Loucy (cell line): Measurements from ENCODE around the gene TTC39C.

ENCODE experiments used
- H2AFZ ChIP-seq: fragments of 200-600 bp; sonication (generic); 2 replicates; pipeline ENCODE4 v1.6.0; 2016; ENCODE audit warnings: antibody characterized with exemption, mild to moderate bottlenecking, low read length, moderate library complexity
- H3F3A ChIP-seq: fragments of 200-600 bp; 2 replicates; pipeline ENCODE4 v1.6.0; 2016; ENCODE audit warnings: antibody characterized with exemption, low read depth, mild to moderate bottlenecking
- H3K27me3 ChIP-seq: fragments of 200-600 bp; sonication (generic); 2 replicates; pipeline ENCODE4 v1.6.1; 2014; ENCODE audit warnings: low read length, mild to moderate bottlenecking; ENCODE audit not compliant: insufficient read depth, poor library complexity, severe bottlenecking
- H3K36me3 ChIP-seq: fragments of 200-600 bp; sonication (generic); 2 replicates; pipeline ENCODE4 v1.6.1; 2016; ENCODE audit warnings: low read length; ENCODE audit not compliant: insufficient read depth
- H3K4me1 ChIP-seq: fragments of 200-600 bp; sonication (generic); 2 replicates; pipeline ENCODE4 v1.5.1; 2014; ENCODE audit warnings: low read length, mild to moderate bottlenecking; ENCODE audit not compliant: insufficient read depth, poor library complexity, severe bottlenecking
- H3K4me2 ChIP-seq: fragments of 200-600 bp; sonication (generic); 2 replicates; pipeline ENCODE4 v1.6.0; 2014; ENCODE audit warnings: antibody characterized with exemption, low read length, low read depth, mild to moderate bottlenecking; ENCODE audit not compliant: poor library complexity, severe bottlenecking
- H3K4me3 ChIP-seq: fragments of 200-600 bp; sonication (generic); 2 replicates; pipeline ENCODE4 v1.5.1; 2014; ENCODE audit warnings: low read length, mild to moderate bottlenecking, mixed read lengths; ENCODE audit not compliant: poor library complexity, severe bottlenecking
- H3K79me2 ChIP-seq: fragments of 200-600 bp; sonication (generic); 2 replicates; pipeline ENCODE4 v1.6.1; 2014; ENCODE audit warnings: low read length; ENCODE audit not compliant: insufficient read depth
- H3K9ac ChIP-seq: fragments of 200-600 bp; sonication (generic); 2 replicates; pipeline ENCODE4 v1.6.0; 2014; ENCODE audit warnings: mild to moderate bottlenecking, low read depth, low read length, moderate library complexity; ENCODE audit not compliant: poor library complexity, severe bottlenecking
- H3K9me2 ChIP-seq: fragments of 200-600 bp; sonication (generic); replicated peaks from 2 replicates; pipeline ENCODE4 v1.6.1; 2016; ENCODE audit warnings: low read depth, low read length, mixed read lengths
- H3K9me3 ChIP-seq: fragments of 200-600 bp; sonication (generic); 2 replicates; pipeline ENCODE4 v1.6.1; 2014; ENCODE audit warnings: mild to moderate bottlenecking, antibody characterized with exemption, low read length, low read depth; ENCODE audit not compliant: insufficient read depth
- H4K20me1 ChIP-seq: fragments of 200-600 bp; sonication (generic); 2 replicates; pipeline ENCODE4 v1.6.0; 2014; ENCODE audit warnings: antibody characterized with exemption, low read length, mild to moderate bottlenecking; ENCODE audit not compliant: insufficient read depth, poor library complexity, severe bottlenecking
- EZH2phosphoT487 ChIP-seq: fragments of 200-600 bp; IDR thresholded peaks from 2 replicates; pipeline ENCODE4 v1.6.1; 2018; ENCODE audit warnings: antibody characterized with exemption, mild to moderate bottlenecking, moderate library complexity, borderline replicate concordance
- TF ChIP-seq, protein P1 (sequence below): fragments of 200-600 bp; sonication (generic); conservative IDR thresholded peaks from 2 replicates; pipeline ENCODE4 v1.5.1; 2014; ENCODE audit warnings: mild to moderate bottlenecking, antibody characterized with exemption, low read length

The TTC39C gene

DNA sequence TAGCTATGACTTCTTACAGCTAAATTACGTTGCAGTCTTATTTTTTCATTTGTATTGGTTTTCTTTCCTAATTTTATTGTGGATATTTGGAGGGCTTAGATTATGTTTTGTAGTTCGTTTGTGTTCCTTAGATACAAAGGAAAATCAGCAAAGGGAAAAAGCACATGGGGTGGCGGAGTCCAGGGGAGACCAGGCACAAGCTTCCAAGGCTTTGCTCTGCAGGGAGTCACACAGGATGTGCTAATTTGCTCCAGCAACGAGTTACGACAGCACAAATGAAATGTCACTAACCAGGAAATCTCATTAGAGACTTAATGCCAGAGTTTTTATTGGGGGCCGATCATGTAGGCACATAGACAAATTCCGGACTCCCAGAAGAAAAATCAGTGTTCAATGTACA lies 63.8 kb downstream of the TTC39C start:
- H3K4me1 ChIP-seq, result peaks cover 12% of the 10 kb centered on the region

DNA sequence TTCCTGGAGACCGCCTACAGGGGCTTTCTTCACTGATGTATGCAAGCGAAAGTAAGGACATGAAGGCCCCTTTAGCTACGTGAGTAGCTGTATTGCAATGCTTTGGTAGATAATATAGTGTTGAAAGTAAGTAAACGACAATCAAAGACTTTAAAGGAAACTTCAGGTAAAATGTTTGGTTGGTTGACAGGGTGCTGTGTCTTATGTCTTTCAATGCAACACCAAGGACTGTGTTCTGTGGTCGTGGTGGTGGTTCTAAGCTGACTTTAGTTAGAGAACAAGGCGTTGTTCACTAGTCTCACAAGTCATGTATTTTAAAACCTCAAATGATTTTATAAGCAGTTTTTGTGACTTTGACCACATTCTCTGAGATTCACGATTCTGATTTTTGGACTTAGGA lies 66.3 kb downstream of the TTC39C start:
- Histone ChIP-seq H3K79me2 (no peaks in the 10 kb centered on the region), H2AFZ (no peak overlapping the region), H3K9me2 (no peaks in the 10 kb centered on the region), H4K20me1 (no peaks in the 10 kb centered on the region), H3K9me3 (no peaks in the 10 kb centered on the region), H3K36me3 (peaks cover 32% of the 10 kb centered on the region; the same call in 1 of the 2 replicates), H3K27me3 (no peaks in the 10 kb centered on the region), H3K4me2 (no peak overlapping the region), H3K9ac (no peak overlapping the region), H3K4me1 (peaks cover 8% of the 10 kb centered on the region), H3F3A (no peaks in the 10 kb centered on the region), H3K4me3 (no peak overlapping the region)
- TF ChIP-seq, protein P1, sequence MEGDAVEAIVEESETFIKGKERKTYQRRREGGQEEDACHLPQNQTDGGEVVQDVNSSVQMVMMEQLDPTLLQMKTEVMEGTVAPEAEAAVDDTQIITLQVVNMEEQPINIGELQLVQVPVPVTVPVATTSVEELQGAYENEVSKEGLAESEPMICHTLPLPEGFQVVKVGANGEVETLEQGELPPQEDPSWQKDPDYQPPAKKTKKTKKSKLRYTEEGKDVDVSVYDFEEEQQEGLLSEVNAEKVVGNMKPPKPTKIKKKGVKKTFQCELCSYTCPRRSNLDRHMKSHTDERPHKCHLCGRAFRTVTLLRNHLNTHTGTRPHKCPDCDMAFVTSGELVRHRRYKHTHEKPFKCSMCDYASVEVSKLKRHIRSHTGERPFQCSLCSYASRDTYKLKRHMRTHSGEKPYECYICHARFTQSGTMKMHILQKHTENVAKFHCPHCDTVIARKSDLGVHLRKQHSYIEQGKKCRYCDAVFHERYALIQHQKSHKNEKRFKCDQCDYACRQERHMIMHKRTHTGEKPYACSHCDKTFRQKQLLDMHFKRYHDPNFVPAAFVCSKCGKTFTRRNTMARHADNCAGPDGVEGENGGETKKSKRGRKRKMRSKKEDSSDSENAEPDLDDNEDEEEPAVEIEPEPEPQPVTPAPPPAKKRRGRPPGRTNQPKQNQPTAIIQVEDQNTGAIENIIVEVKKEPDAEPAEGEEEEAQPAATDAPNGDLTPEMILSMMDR, result no peak
- no peak for TF ChIP-seq EZH2phosphoT487

More for the DNA sequence above, 63.8 kb downstream of the TTC39C start:
- Histone ChIP-seq H3K9me2 (no peaks in the 10 kb centered on the region), H2AFZ (no peak overlapping the region), H3K36me3 (peaks cover 29% of the 10 kb centered on the region; the same call in 1 of the 2 replicates), H4K20me1 (no peaks in the 10 kb centered on the region), H3K9me3 (no peaks in the 10 kb centered on the region), H3F3A (no peaks in the 10 kb centered on the region), H3K4me2 (no peak overlapping the region), H3K79me2 (no peaks in the 10 kb centered on the region), H3K27me3 (no peaks in the 10 kb centered on the region), H3K4me3 (no peak overlapping the region), H3K9ac (no peak overlapping the region)
- no peak for TF ChIP-seq EZH2phosphoT487
- TF ChIP-seq, protein P1, result no peak

DNA sequence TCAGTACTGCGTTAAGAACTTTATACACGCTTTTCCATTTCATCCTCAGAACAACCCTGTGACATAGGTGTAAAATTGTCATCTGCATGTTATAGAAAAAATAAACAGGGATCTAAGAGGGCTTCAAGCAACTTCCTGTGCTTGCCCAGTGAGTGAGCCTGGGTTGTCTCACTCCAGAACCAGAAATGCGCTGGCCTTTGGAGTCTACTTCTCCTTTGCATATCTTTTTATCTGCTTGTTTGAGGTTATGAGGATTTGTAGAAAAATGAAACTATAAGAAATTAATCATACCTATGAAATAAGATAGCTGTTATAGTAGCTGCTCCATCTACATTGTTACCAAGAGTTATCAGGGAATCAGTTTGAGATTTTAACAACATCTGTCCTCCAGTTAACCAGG lies 69.0 kb downstream of the TTC39C start:
- Histone ChIP-seq H3K27me3 (no peaks in the 10 kb centered on the region), H2AFZ (no peak overlapping the region), H3K79me2 (no peaks in the 10 kb centered on the region), H3K4me3 (no peak overlapping the region), H3K9me3 (no peaks in the 10 kb centered on the region), H4K20me1 (no peaks in the 10 kb centered on the region), H3F3A (no peaks in the 10 kb centered on the region), H3K9me2 (no peaks in the 10 kb centered on the region), H3K4me1 (no peaks in the 10 kb centered on the region), H3K36me3 (peaks cover 47% of the 10 kb centered on the region; the same call in 1 of the 2 replicates), H3K9ac (no peak overlapping the region), H3K4me2 (no peak overlapping the region)
- TF ChIP-seq, protein P1, result no peak
